NCI-H2196 treated with DMSO at 0.1 percent for 48 hours (cell line): Measurements from ENCODE around the gene PTPN3.

Experiments used
- DNase-seq: peaks from one replicate; lab custom pipeline; 2025; ENCODE audit not compliant: unreplicated experiment; lab: John Stamatoyannopoulos, UW

PTPN3 gene

GRCh38 chr9:109427886-109428285, 70.2 kb downstream of the PTPN3 start:
- DNase-seq: no peak

DNA sequence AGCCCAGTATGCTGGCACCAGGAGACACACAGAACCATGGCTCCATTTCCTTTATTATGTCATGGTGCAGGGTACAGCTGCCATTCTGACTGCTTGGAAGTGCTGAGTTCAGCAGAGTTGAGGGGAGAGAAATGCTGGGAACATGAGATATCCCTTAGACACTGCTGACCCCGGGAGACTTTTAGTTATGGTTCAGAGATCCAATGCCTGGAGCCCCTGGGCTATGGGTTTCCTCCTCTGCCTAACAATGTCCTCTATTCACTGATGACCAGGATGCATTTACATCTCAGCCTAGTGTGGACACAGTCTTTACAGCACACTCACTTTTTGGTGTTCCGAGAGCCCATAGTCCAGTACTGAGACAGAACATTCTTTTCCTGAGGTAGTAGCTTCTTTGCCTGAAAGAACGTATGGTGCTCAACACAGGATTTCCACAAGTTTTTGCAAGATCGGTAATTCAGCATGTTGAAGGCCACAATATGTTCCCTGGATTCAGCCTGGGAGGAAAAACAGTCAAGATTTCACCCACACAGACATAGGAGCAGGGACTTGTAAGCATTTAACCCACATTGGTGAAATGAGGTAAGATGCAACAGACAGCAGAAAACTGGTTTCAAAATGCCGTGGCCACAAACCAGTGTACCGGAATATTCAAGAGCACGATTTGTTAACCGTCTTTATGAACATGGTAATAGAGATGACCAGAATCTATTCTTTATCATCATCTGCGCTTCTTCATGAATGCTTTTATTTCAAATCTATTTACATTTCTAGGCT, 71.3 kb downstream of the PTPN3 start:
- no peak for DNase-seq

- DNase-seq: no peak
Measured at GRCh38 chr9:109424618-109425017, 73.5 kb downstream of the PTPN3 start.

GRCh38 chr9:109423877-109424276, 74.2 kb downstream of the PTPN3 start:
- DNase-seq: no peak

DNA sequence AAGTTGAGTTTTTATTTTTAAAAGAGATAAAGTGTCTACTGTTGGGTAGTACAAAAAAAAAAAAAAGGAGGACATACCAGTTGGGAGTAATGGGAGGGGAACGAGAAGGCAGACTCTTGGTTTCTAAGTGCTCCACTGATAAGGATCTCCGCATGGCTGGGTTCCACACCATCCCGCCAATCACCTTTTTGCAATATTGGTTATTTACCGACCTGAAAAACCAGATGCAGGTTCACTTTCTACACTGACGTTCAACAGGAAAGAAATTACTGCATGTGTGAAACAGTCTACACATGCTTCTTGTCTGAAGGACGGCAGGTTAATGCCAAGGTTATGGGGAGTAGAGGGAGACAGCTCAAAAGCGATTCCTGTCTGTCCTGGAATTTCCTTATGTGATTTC, 75.5 kb downstream of the PTPN3 start:
- no peak for DNase-seq

DNA sequence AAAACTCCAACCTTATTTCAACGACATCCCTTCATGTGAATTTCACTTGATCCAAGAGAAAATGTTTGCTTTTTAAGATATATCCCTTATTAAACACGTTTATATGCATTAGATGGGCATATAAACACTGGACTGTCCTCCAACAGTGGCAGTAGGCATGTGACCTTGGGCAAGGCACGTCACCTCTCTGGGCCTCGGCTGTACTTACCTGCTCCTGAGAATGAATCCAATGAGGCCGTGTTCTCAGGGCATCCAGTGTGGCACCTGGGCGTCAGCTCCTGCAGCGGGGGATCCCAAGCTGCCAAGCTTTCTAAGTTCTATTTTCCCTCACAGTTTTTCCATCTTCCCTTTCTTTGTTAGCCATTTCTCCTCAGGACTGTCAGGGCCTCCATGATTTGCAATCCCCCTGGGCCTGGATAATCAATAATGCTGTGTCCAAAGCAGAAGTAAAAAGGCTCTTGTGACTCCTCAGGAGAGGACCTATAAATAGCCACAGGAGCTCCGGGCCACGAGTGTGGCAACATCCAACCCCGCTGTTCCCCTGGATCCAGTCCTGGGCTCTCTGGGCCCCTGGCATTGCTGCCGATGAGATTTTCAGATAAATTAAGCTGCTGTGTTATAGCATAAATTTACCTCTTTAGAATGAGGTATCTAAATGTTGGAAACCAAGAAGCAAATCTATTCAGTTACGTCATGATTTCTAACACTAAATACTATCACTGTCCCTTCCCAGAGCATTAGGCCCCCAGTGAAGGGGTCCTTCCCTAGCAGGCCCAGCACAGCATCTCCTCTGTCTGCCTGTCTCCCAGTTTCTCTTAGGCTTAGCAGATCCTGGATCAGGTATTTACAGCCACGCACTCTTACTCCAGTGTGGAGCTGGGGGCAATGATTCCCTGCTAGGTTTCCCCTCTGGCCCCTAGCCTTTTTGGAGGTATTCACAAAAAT, 76.8 kb downstream of the PTPN3 start:
- no peak for DNase-seq

- DNase-seq: no peak
Measured at GRCh38 chr9:109419531-109419930, 78.6 kb downstream of the PTPN3 start.

- no peak for DNase-seq
Measured at GRCh38 chr9:109418827-109419226, 79.3 kb downstream of the PTPN3 start.

DNA sequence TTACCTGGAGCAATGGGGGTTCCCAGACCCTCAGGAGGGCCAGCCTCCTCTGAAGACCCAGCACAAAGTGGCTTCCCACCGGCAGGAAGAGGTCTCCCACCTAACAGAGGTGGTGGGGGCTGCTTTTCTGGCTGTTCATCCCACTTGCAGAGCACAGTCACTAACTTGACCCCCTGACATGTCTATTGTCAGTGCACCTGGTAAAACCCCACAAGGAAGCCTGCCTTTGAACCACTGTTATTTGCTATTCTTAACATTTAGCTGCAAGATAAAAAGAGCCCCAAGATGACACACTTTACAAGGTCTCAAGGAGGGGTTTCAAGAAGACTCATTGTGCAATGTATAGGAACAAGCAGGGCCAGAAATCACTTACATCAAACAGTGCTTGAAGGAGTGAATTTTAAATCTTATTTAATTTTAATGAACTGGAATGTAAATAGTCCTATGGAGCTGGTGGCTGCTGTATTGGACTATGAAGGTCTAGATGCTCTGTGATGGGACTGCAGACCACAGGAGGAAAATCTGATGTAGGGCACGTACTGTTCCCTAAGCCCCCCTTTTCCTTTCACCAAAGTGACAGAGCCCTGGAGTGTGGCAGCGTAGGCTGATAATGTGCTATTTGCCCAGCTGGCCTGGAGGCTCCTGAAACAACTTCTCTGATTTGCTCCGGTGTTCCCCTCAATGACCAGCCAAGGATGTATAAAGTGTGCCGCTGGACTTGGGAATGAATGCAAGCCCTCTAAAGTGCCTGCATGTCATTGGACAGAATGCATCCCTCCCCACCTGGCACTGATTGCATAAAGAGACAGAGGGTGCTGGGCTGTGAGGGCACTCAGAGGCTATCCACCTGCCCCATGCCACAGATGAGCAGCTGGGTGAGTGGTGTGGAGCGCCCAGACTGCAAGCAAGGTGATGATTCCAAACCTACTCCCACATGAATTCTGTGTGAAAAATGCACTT, 80.2 kb downstream of the PTPN3 start:
- no peak for DNase-seq

- DNase-seq: no peak
Measured at GRCh38 chr9:109417054-109417453, 81.1 kb downstream of the PTPN3 start.

DNA sequence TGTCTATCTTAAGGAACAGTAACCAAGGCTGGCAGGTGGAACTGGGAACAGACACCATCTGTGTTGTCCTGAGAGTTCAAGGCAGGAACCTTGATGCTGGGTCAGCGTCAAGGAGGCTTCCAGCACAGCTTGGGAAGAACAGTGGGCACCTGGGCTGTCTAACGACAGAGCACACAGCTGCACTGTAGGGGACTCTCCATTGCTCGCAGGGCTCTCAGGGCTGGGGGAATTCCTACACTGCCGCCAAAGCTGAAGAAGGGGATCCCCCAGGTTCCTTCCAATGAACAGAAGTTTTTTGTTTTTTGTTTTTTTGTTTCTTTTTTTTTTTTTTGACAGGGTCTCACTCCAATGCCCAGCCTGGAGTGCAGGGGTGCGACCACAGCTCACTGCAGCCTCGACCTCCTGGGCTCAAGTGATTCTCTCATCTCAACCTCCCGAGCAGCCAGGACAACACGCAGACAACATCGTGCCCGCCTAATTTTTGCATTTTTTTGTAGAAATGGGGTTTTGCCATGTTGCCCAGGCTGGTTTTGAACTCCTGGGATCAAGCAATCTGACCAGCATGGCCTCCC, 81.9 kb downstream of the PTPN3 start:
- no peak for DNase-seq

DNA sequence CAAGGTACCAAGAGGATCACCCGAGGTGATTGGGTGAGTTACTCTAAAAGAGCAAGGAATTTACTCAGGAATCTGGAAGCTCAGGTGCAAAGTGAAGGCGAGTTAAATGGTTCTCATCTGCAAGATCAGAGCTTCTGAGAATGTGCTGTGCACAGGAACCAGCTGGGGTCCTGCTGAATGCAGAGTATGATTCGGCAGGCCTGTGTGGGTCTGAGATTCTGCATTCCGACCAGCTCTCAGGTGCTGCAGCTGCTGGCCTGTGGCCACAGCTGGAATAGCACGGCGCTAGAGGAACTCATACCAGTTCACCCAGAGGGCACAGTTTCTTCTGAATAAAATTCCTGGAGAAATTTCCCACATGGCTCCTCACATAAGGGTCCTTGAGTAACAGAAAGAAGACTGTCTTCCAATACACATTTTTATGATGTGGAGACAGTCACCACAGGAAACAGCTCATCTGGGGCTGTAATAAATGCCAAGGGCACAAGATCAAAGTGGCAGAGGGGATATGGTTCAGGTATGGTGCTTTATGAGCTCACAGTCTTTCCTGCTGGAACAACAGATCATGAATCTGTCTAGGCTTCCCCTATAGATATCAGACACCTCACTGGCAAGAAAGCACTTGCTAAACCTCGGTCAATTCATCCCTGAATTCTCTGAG, 83.9 kb downstream of the PTPN3 start:
- DNase-seq: no peak

DNA sequence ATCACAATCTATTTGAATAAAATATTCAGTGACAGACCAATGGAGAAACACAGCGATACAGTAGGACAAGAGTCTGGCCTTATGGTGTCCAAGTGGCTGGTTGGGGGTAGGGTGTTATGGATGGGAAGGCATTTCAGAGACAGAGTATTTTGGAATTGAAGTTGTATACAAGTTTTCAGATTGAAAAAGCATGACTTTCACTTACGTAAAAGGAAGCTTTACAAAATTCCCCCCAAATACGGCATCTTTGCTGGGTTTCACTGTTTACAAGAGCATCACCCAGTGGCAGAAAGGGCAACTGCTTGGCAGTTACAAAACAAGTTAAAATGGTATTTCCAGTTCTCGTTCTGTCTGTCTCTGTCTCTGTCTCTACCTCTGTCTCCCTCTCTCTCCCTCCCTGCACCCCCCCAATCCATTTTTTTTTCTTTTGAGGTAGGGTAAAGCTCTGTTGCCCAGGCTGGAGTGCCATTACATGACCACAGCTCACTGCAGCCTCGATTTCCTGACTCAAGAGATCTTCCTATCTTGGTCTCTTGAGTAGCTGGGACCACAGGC, 86.2 kb downstream of the PTPN3 start:
- DNase-seq: no peak

DNA sequence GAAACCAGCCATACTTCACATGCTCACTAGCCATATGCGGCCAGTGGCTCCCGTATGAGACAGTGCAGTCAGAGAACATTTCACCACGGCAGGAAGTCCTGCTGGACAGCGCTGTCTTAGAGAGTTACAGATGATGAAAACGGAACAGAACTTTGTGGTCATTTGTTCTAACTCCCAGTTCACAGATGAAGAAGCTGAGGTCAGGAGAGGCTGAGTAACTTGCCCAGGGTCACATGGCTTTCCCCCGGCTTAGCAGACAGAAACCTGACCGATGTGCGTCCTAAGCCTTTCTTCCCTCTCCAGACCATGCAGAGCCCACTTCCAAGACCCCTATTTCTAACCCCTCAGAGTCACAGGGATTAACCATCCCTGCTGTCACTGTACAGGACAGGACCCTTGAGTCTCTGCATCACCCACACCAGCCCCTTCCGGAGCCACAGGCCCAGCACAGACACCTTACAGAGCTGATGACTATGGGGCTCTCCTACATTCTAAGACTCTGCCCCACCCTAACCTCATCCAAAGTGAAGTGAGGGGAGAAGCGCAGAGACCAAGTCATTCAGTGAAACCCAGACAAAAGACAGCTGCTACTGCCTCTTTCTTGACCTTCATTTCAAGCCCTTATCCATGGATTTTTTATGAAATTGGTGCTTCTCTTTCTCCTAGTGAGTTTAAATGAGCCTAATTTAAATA, 86.9 kb downstream of the PTPN3 start:
- DNase-seq: no peak

DNA sequence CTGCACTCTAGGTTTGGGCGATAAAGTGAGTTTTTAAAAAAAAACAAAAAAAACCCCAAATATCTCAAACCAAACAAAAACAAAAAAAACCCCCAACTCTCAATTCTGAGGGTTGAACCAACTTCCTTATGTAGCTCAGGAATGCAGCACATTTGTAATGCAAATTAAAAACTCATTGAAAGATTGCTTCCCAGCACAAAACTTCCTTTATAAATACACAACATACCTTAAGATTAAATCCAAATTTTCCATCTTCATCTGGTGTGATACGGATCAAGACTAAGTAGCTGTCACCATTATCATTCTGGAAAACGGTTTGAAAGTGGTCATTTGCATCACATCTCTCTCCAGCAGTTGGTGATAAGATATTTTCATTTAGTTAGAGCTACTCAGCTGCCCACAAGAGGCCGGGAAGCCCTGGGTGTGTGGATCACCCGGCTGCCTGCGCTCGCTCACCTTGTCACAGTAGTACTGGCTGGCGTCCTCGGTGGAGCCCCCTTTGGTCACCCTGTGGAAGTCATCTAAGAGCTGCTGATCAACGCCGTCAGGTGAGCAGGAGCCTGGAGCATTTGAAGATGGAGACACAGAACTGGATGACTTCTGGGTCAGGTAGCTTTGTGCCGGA, 88.2 kb downstream of the PTPN3 start:
- DNase-seq: no peak

DNA sequence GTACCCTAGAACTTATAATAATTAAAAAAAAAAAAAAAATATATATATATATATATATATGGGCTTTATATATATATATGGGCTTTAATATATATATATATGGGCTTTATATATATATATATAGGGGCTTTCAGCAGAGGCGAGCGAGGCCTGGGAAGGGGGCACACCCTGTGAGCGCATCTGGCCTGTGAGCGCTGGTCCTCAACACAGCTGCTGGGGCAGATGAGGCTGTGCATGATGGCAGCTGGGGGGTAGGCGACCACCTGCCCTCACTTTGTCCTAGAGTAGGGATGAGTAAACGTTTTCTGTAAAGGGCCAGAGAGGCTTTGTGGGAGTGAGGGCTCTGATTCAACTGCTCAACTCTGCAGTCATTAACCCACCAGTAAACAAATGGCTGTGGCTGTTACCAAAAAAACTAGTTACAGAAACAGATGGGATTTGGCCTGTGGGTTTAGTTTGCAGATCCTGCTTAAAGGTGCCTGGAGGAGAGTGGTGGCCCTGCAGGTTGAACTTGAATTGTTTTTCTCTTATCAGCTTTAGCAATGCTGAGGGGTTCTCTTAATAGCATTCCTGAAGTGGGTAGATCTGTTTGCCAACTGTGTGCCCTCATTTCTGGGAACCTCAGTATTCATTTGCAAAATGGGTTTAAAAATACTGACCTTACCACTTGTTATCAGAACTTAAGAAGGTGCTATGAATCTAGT, 89.2 kb downstream of the PTPN3 start:
- DNase-seq: no peak

GRCh38 chr9:109403766-109404320, 94.3 kb downstream of the PTPN3 start:
- DNase-seq: no peak

DNA sequence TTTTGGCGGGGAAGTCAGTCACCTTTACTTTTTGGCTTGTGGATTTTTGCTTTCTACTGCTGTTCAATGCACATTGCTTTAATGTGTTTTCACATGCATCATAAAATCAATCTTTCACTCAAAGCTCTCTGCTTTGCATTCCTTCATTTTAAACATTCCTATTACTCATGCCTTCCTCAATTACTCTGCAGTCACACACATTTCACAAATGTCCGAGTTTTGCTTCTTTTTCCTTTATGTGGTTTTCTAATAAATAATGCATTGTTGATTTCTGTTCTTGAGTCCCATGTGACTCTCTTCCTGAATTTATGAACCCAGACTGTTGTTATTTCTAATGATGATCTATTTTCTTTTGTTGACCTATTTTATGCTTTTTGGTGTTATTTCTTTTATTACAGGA, 95.0 kb downstream of the PTPN3 start:
- DNase-seq: no peak
